Aorta (tissue), 5 donors: ENCODE measurements around the gene ABCG1. TPM values are rescaled to one million over a fixed set of nuclear protein-coding genes. Genes with fewer than 3 reads are reported as not detected.

Source experiments
- ATAC-seq: fragments of 200-7000 bp; cut with Tn5 transposase; one replicate; pipeline ENCODE4 v1.9.1; 2022; ENCODE audit warnings: moderate library complexity; ENCODE audit not compliant: low FRiP score
- DNase-seq, 2 donors: peaks; one replicate each; pipeline ENCODE4 v3.0.0-alpha.2; 2020
- H3K27ac ChIP-seq, 2 donors: one replicate each; pipeline ENCODE4 v1.5.1; 2013; ENCODE audit warnings: low read length in 2 of 2, mild to moderate bottlenecking in 2 of 2, moderate library complexity in 2 of 2, control low read depth in 1 of 2, inconsistent platforms in 1 of 2, low read depth in 1 of 2
- H3K27me3 ChIP-seq, 2 donors: one replicate each; pipeline ENCODE4 v1.6.1; 2013; ENCODE audit warnings: control low read depth in 1 of 2, low read length in 1 of 2, mild to moderate bottlenecking in 1 of 2, moderate library complexity in 1 of 2; ENCODE audit not compliant: insufficient read depth in 2 of 2, control insufficient read depth in 1 of 2
- H3K36me3 ChIP-seq, 2 donors: one replicate each; pipeline ENCODE4 v1.6.1; 2013; ENCODE audit warnings: control low read depth in 1 of 2, low read length in 1 of 2, mild to moderate bottlenecking in 1 of 2; ENCODE audit not compliant: insufficient read depth in 2 of 2, control insufficient read depth in 1 of 2
- H3K4me1 ChIP-seq, 2 donors: one replicate each; pipeline ENCODE4 v1.6.1; 2013; ENCODE audit warnings: low read length in 2 of 2, control low read depth in 1 of 2, mild to moderate bottlenecking in 1 of 2, moderate library complexity in 1 of 2; ENCODE audit not compliant: insufficient read depth in 2 of 2, control insufficient read depth in 1 of 2
- H3K4me3 ChIP-seq, 2 donors: one replicate each; pipeline ENCODE4 v1.5.1; 2013; ENCODE audit warnings: low read length in 2 of 2, control low read depth in 1 of 2, mild to moderate bottlenecking in 1 of 2
- H3K9me3 ChIP-seq: one replicate; pipeline ENCODE4 v1.6.1; 2013; ENCODE audit warnings: mild to moderate bottlenecking, low read length; ENCODE audit not compliant: control insufficient read depth
- WGBS, 2 donors: extraction: QIAGEN DNeasy Blood & Tissue Kit; methylation state at CpG; one replicate each; pipeline ENCODE4 v1.1.7; 2013; 5-methylcytosine and 5-hydroxymethylcytosine counted together
- intact Hi-C, 2 donors: fragments of 100-400 bp; cut with DNase I; formaldehyde crosslinking; loops; one replicate each; pipeline versions ENCODE4 v1.14.2 to v1.15.0; 2022
- polyA plus RNA-seq, 2 donors: library from polyadenylated mRNA; stranded (reverse); fragments of 200-250 nt; gene quantifications; one replicate each; pipeline ENCODE4 v1.2.3, GENCODE V29; 2013
- total RNA-seq, 2 donors: library from RNA; stranded (reverse); fragmentation: NEBNext Ultra II Directional; extraction: Animal tissue kit (Norgen Biotek cat#: 25700); gene quantifications; one replicate each; pipeline ENCODE4 v1.2.1, GENCODE V29; 2021
- donor health status: healthy with polysubstance abuse.
- donor health status: Bipolar disorder and iron deficiency.
- donor health status: DM: no; HTN: no; CAD: no.
- donor health status: DM: no; HTN: no; CAD: no.
- donor health status: DM: yes; HTN: yes; CAD: no.

The ABCG1 gene
- total and polyA plus RNA-seq, 4 donors, result 4.8 to 24.2 (median 13.1) TPM

- DNase-seq (no peak), ATAC-seq (peak; percentile 79)
- intact Hi-C loops, result loop anchor here in 1 of 2 donors (10.0 kb wide), 1 partner anchor 56 kb away; no protein-coding TSS in a partner anchor
- no peaks in the 10 kb centered on the region for H3K9me3 ChIP-seq
- H3K4me1 ChIP-seq, result no peaks in the 10 kb centered on the region
- no peaks in the 10 kb centered on the region for H3K36me3 ChIP-seq
- no peak overlapping the region for H3K27ac ChIP-seq
- WGBS, 2 donors, result 54 to 58% methylated on average over 5 of the region's 5 CpGs
- H3K4me3 ChIP-seq, result no peak overlapping the region
- H3K27me3 ChIP-seq, result no peaks in the 10 kb centered on the region
These were observed 19.7 kb upstream of the ABCG1 start for GRCh38 chr21:42198929-42199867.

- DNase-seq (no peak), ATAC-seq (no peak)
These were observed 19.0 kb upstream of the ABCG1 start for GRCh38 chr21:42199868-42200463.

GRCh38 chr21:42200906-42201614 lies 17.9 kb upstream of the ABCG1 start:
- no peaks in the 10 kb centered on the region for H3K4me1 ChIP-seq
- H3K9me3 ChIP-seq, result no peaks in the 10 kb centered on the region
- no peak for ATAC-seq
- no peak for DNase-seq
- H3K36me3 ChIP-seq, result no peaks in the 10 kb centered on the region
- no peaks in the 10 kb centered on the region for H3K27me3 ChIP-seq
- WGBS, 2 donors, result 55 to 67% methylated on average over 14 of the region's 14 CpGs
- H3K4me3 ChIP-seq, result no peak overlapping the region
- intact Hi-C loops, result no loop called here
- H3K27ac ChIP-seq, result no peak overlapping the region

More at GRCh38 chr21:42199868-42200463, 19.0 kb upstream of the ABCG1 start:
- no peaks in the 10 kb centered on the region for H3K36me3 ChIP-seq
- H3K27ac ChIP-seq, result no peak overlapping the region
- H3K27me3 ChIP-seq, result no peaks in the 10 kb centered on the region
- WGBS, 2 donors, result 79 to 83% methylated on average over 8 of the region's 8 CpGs
- intact Hi-C loops, result loop anchor here in 1 of 2 donors (10.0 kb wide), 1 partner anchor 55 kb away; no protein-coding TSS in a partner anchor
- no peaks in the 10 kb centered on the region for H3K4me1 ChIP-seq
- no peak overlapping the region for H3K4me3 ChIP-seq
- H3K9me3 ChIP-seq, result no peaks in the 10 kb centered on the region

- 76 to 79% methylated on average over 11 of the region's 11 CpGs for WGBS, 2 donors
- H3K27me3 ChIP-seq, result no peaks in the 10 kb centered on the region
- no peaks in the 10 kb centered on the region for H3K4me1 ChIP-seq
- no peaks in the 10 kb centered on the region for H3K36me3 ChIP-seq
- no peaks in the 10 kb centered on the region for H3K9me3 ChIP-seq
- no peak for ATAC-seq
- no peak overlapping the region for H3K27ac ChIP-seq
- intact Hi-C loops, result no loop called here
- H3K4me3 ChIP-seq, result no peak overlapping the region
- DNase-seq, result no peak
These were observed 17.3 kb upstream of the ABCG1 start for GRCh38 chr21:42201615-42202161.

- no peak for ATAC-seq
- Histone ChIP-seq H3K27me3 (no peaks in the 10 kb centered on the region), H3K9me3 (no peaks in the 10 kb centered on the region), H3K27ac (no peak overlapping the region), H3K4me1 (no peaks in the 10 kb centered on the region), H3K36me3 (no peaks in the 10 kb centered on the region), H3K4me3 (no peak overlapping the region)
- intact Hi-C loops, result no loop called here
- no peak for DNase-seq
- WGBS, 2 donors, result 73 to 82% methylated on average over 10 of the region's 10 CpGs
These were observed 16.6 kb upstream of the ABCG1 start for GRCh38 chr21:42202321-42202720.

- Histone ChIP-seq H3K27me3 (no peaks in the 10 kb centered on the region), H3K27ac (no peak overlapping the region), H3K36me3 (no peaks in the 10 kb centered on the region), H3K4me3 (no peak overlapping the region), H3K4me1 (no peaks in the 10 kb centered on the region), H3K9me3 (no peaks in the 10 kb centered on the region)
- no peak for ATAC-seq
- WGBS, 2 donors, result 75 to 78% methylated on average over 5 of the region's 5 CpGs
- no peak for DNase-seq
- intact Hi-C loops, result no loop called here
These were observed 15.6 kb upstream of the ABCG1 start for GRCh38 chr21:42203321-42203720.

- intact Hi-C loops, result no loop called here
- Histone ChIP-seq H3K27ac (no peak overlapping the region), H3K9me3 (no peaks in the 10 kb centered on the region), H3K36me3 (no peaks in the 10 kb centered on the region), H3K4me3 (no peak overlapping the region), H3K27me3 (no peaks in the 10 kb centered on the region), H3K4me1 (no peaks in the 10 kb centered on the region)
- ATAC-seq, result no peak
- DNase-seq, result no peak
- WGBS, 2 donors, result 52 to 60% methylated on average over 1 of the region's 1 CpG
These were observed 15.0 kb upstream of the ABCG1 start for GRCh38 chr21:42203936-42204335.

- DNase-seq (no peak), ATAC-seq (no peak)
- no peaks in the 10 kb centered on the region for H3K4me1 ChIP-seq
- no peaks in the 10 kb centered on the region for H3K27me3 ChIP-seq
- H3K36me3 ChIP-seq, result no peaks in the 10 kb centered on the region
- 70 to 79% methylated on average over 2 of the region's 2 CpGs for WGBS, 2 donors
- H3K27ac ChIP-seq, result no peak overlapping the region
- intact Hi-C loops, result no loop called here
- no peak overlapping the region for H3K4me3 ChIP-seq
- peaks cover 2% of the 10 kb centered on the region for H3K9me3 ChIP-seq
These were observed 11.5 kb upstream of the ABCG1 start for GRCh38 chr21:42207426-42207825.
